A673 (cell line): ENCODE data around the gene ACOXL. TPM values are rescaled to one million over a fixed set of nuclear protein-coding genes. Genes with fewer than 3 reads are reported as not detected.

ENCODE experiments used
- BruUV-seq: library from RNA; stranded (reverse); fragments of 400-500 nt; replicated peaks from 2 replicates; lab custom pipeline; 2021; lab: Mats Ljungman, UMichigan
- CTCF ChIA-PET: fragments of 300-600 bp; sonication (Branson Sonifier 250); formaldehyde crosslinking; loops from one replicate; lab custom pipeline; 2022; ENCODE audit warnings: antibody characterized with exemption; lab: Charles Lee
- POLR2A ChIA-PET: fragments of 300-600 bp; sonication (Branson Sonifier 250); formaldehyde crosslinking; loops from one replicate; lab custom pipeline; 2022; ENCODE audit warnings: antibody characterized with exemption; ENCODE audit not compliant: low non-redundant PET; lab: Charles Lee
- DNase-seq: peaks from one replicate; pipeline ENCODE4 v3.0.0-alpha.2; 2015; ENCODE audit warnings: low spot score
- H3K27ac ChIP-seq: fragments of 200-600 bp; sonication (generic); 2 replicates; pipeline ENCODE4 v1.5.1; 2016; ENCODE audit warnings: mixed run types, low read depth, mild to moderate bottlenecking, mixed read lengths, antibody characterized with exemption, low read length; ENCODE audit not compliant: poor library complexity, severe bottlenecking
- H3K27me3 ChIP-seq: fragments of 200-600 bp; sonication (generic); replicated peaks from 2 replicates; pipeline ENCODE4 v1.6.1; 2017; ENCODE audit warnings: mixed run types, low read depth, mild to moderate bottlenecking, mixed read lengths, antibody characterized with exemption, low read length; ENCODE audit not compliant: insufficient read depth, poor library complexity
- H3K36me3 ChIP-seq: fragments of 200-600 bp; sonication (generic); 2 replicates; pipeline ENCODE4 v1.6.1; 2016; ENCODE audit warnings: mixed run types, mild to moderate bottlenecking, mixed read lengths, antibody characterized with exemption, low read length; ENCODE audit not compliant: insufficient read depth, poor library complexity, severe bottlenecking
- H3K4me1 ChIP-seq: fragments of 200-600 bp; sonication (generic); 2 replicates; pipeline ENCODE4 v1.6.1; 2017; ENCODE audit warnings: mixed run types, mild to moderate bottlenecking, mixed read lengths, antibody characterized with exemption, low read length; ENCODE audit not compliant: insufficient read depth, poor library complexity, severe bottlenecking
- H3K4me3 ChIP-seq: fragments of 200-600 bp; sonication (generic); 2 replicates; pipeline ENCODE4 v1.5.1; 2016; ENCODE audit warnings: low read depth, mixed run types, mild to moderate bottlenecking, mixed read lengths, low read length; ENCODE audit not compliant: poor library complexity, severe bottlenecking
- H3K9me3 ChIP-seq: fragments of 200-600 bp; sonication (generic); 2 replicates; pipeline ENCODE4 v1.6.1; 2016; ENCODE audit warnings: mixed run types, low read depth, mild to moderate bottlenecking, mixed read lengths, antibody characterized with exemption, low read length; ENCODE audit not compliant: poor library complexity, severe bottlenecking
- CTCF ChIP-seq: fragments of 300-800, 200-600 bp; sonication (generic); conservative IDR thresholded peaks from 2 replicates; pipeline ENCODE4 v1.5.1; 2017; ENCODE audit warnings: low read depth, mild to moderate bottlenecking, antibody characterized with exemption, low read length, moderate library complexity, mixed read lengths
- EZH2 ChIP-seq: fragments of 200-600 bp; sonication (generic); IDR thresholded peaks from 2 replicates; pipeline ENCODE4 v1.6.1; 2017; ENCODE audit warnings: borderline replicate concordance, low read depth, mild to moderate bottlenecking, mixed read lengths, antibody characterized with exemption, low read length; ENCODE audit not compliant: poor library complexity, severe bottlenecking
- intact Hi-C: fragments of 100-400 bp; cut with micrococcal nuclease; formaldehyde crosslinking; loops from one replicate; pipeline ENCODE4 v1.10.0; 2022; ENCODE audit not compliant: unreplicated experiment
- total RNA-seq: library from RNA; stranded (reverse); gene quantifications from 2 replicates; pipeline ENCODE4 v1.2.3, GENCODE V29; 2021

ACOXL gene
- total RNA-seq, 1 experiment from 2014 or later, result not detected

DNA sequence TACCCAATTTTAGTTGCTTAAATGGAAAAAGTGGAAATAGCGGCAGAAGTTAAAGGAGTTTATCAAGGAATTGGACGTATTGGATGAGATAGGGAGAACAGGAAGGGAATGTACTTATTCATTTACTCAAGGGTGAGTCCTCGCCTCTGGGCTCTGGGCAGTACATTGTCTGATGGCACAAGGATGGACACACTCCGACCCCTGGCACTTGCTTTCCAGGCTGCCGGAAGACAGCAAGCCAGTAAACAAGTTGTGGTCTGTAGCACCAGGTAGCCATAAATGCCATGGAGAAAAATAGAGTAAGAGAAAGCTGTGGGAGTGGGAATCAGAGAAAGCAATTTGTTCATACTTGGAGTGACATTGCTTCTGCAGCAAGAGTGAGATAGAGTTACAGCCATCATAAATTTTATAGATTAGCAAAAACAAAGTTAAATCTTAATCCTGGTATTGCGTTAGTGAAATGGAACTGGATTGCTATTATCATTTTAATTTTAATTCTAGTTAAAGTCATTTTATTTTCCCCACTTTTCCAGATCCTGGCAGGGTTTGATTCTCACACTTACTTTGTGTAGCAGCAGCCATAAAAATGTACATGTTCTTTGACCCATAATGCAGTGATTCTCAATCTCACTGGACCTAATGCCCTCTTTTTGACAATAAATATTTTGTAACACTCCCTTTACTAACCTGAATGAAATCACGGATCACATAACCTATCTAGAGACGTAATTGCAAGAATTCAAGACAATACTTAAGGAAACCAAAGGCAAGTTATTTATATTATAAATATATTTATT lies 252.5 kb downstream of the ACOXL start:
- Histone ChIP-seq H3K9me3 (no peaks in the 10 kb centered on the region), H3K4me1 (no peaks in the 10 kb centered on the region), H3K36me3 (no peaks in the 10 kb centered on the region), H3K27me3 (no peaks in the 10 kb centered on the region), H3K4me3 (no peak overlapping the region), H3K27ac (no peak overlapping the region)
- TF ChIP-seq EZH2 (no peak), CTCF (no peak)
- BruUV-seq, result no TSS peak
- intact Hi-C loops, result no loop called here
- DNase-seq, result no peak
- POLR2A ChIA-PET, result no interaction called here
- CTCF ChIA-PET, result no interaction called here

DNA sequence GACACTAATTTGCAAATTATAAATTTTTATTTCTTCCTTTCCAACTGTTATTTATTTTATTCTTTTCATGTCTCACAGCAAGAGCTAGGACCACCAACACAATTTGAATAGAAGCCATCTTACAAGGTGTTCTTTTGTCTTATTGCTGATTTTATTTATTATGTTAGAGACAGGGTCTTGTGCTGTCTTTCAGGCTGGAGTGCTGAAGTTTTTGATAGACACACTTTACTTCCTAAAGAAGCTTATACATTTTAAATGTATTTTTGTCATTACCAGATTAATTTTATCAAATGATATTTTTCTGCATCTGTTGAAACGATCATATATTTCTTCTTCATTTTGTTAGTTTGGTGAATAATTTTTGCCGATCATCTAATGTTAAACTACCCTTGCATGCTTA lies 258.1 kb downstream of the ACOXL start:
- no TSS peak for BruUV-seq
- Histone ChIP-seq H3K27ac (no peak overlapping the region), H3K27me3 (peaks cover 14% of the 10 kb centered on the region), H3K4me3 (no peak overlapping the region), H3K9me3 (no peaks in the 10 kb centered on the region), H3K36me3 (no peaks in the 10 kb centered on the region), H3K4me1 (no peaks in the 10 kb centered on the region)
- ChIA-PET POLR2A (no interaction called here), CTCF (no interaction called here)
- no peak for TF ChIP-seq CTCF
- no peak for TF ChIP-seq EZH2
- no peak for DNase-seq
- intact Hi-C loops, result no loop called here

DNA sequence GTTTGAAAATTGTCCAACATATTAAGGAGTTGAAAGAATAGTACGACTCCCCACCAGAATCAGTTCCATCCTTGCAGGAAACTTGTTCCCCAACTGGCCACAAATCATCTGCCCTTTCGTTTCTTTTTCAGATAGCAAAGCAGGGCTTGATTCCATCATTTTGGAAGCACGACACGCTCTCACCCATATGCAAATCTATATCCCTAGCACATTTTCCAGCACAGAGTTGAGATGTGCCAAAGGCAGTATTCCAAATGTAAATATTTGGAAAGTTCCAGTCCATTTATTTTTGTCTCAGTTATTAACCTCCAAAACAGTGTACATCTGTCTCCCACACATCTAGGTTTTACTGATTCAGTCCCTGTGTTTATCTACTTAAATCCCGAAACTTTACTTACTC lies 259.5 kb downstream of the ACOXL start:
- BruUV-seq, result no TSS peak
- Histone ChIP-seq H3K9me3 (no peaks in the 10 kb centered on the region), H3K36me3 (no peaks in the 10 kb centered on the region), H3K27me3 (peaks cover 29% of the 10 kb centered on the region), H3K27ac (no peak overlapping the region), H3K4me3 (no peak overlapping the region), H3K4me1 (no peaks in the 10 kb centered on the region)
- ChIA-PET POLR2A (no interaction called here), CTCF (no interaction called here)
- TF ChIP-seq CTCF, result no peak
- TF ChIP-seq EZH2, result no peak
- intact Hi-C loops, result no loop called here
- DNase-seq, result no peak
